GM23248 (cell line): ENCODE results near the gene MAP1B. TPM values are rescaled to one million over a fixed set of nuclear protein-coding genes. Genes with fewer than 3 reads are reported as not detected.

ENCODE experiments used
- DNase-seq: peaks from one replicate; pipeline ENCODE4 v3.0.0-alpha.2; 2015
- H2AFZ ChIP-seq: fragments of 200-600 bp; sonication (generic); 2 replicates; pipeline ENCODE4 v1.6.1; 2016; ENCODE audit warnings: antibody characterized with exemption
- H3F3A ChIP-seq: fragments of 200-600 bp; sonication (generic); 2 replicates; pipeline ENCODE4 v1.6.1; 2016; ENCODE audit warnings: mild to moderate bottlenecking, antibody characterized with exemption, mixed run types; ENCODE audit not compliant: insufficient read depth
- H3K27ac ChIP-seq: fragments of 200-600 bp; sonication (generic); 2 replicates; pipeline ENCODE4 v1.5.1; 2016; ENCODE audit warnings: mild to moderate bottlenecking
- H3K27me3 ChIP-seq: fragments of 200-600 bp; sonication (generic); replicated peaks from 2 replicates; pipeline ENCODE4 v1.6.1; 2016; ENCODE audit warnings: mild to moderate bottlenecking; ENCODE audit not compliant: insufficient read depth
- H3K36me3 ChIP-seq: fragments of 200-600 bp; sonication (generic); 2 replicates; pipeline ENCODE4 v1.6.1; 2016; ENCODE audit warnings: low read depth, mild to moderate bottlenecking
- H3K4me1 ChIP-seq: fragments of 200-600 bp; sonication (generic); 2 replicates; pipeline ENCODE4 v1.6.1; 2016; ENCODE audit warnings: mild to moderate bottlenecking; ENCODE audit not compliant: insufficient read depth
- H3K4me2 ChIP-seq: fragments of 200-600 bp; sonication (generic); one replicate; pipeline ENCODE4 v1.6.1; 2016; ENCODE audit warnings: mild to moderate bottlenecking; ENCODE audit not compliant: unreplicated experiment
- H3K4me3 ChIP-seq: fragments of 200-600 bp; sonication (generic); 2 replicates; pipeline ENCODE4 v1.5.1; 2016; ENCODE audit warnings: mild to moderate bottlenecking
- H3K79me2 ChIP-seq: fragments of 200-600 bp; sonication (generic); 2 replicates; pipeline ENCODE4 v1.6.1; 2016; ENCODE audit warnings: mild to moderate bottlenecking; ENCODE audit not compliant: insufficient read depth
- H3K9ac ChIP-seq: fragments of 200-600 bp; sonication (generic); 2 replicates; pipeline ENCODE4 v1.6.1; 2016; ENCODE audit warnings: mild to moderate bottlenecking
- H3K9me2 ChIP-seq: fragments of 200-600 bp; sonication (generic); 2 replicates; pipeline ENCODE4 v1.6.1; 2016; ENCODE audit warnings: mixed run types, mild to moderate bottlenecking, moderate library complexity; ENCODE audit not compliant: insufficient read depth
- H3K9me3 ChIP-seq: fragments of 200-600 bp; sonication (generic); one replicate; pipeline ENCODE4 v1.6.1; 2017; ENCODE audit warnings: low read depth
- H4K20me1 ChIP-seq: fragments of 200-600 bp; sonication (generic); 2 replicates; pipeline ENCODE4 v1.6.0; 2016; ENCODE audit not compliant: insufficient read depth
- EZH2 ChIP-seq: fragments of 200-600 bp; sonication (generic); IDR thresholded peaks from 2 replicates; pipeline ENCODE4 v1.6.1; 2018; ENCODE audit warnings: antibody characterized with exemption, mild to moderate bottlenecking; ENCODE audit not compliant: insufficient read depth, poor library complexity, severe bottlenecking
- EZH2phosphoT487 ChIP-seq: fragments of 200-600 bp; sonication (generic); IDR thresholded peaks from 2 replicates; pipeline ENCODE4 v1.6.1; 2018; ENCODE audit warnings: antibody characterized with exemption, moderate library complexity, mild to moderate bottlenecking, low read depth; ENCODE audit not compliant: insufficient read depth
- WGBS, 2 experiments: methylation state at CpG; one replicate each; pipeline ENCODE4 v1.1.6; 2015 to 2017; ENCODE audit warnings: low lambda C conversion rate in 2 of 2, low coverage in 1 of 2; ENCODE audit errors: missing lambda C conversion rate in 2 of 2; 5-methylcytosine and 5-hydroxymethylcytosine counted together
- in situ Hi-C: fragments of 300-500 bp; cut with MboI; formaldehyde crosslinking; loops from 2 replicates; pipeline ENCODE4 v1.15.0; 2020
- polyA plus RNA-seq: library from polyadenylated mRNA; unstranded; fragments of >200 nt; fragmentation: Nextera tagmentation; extraction: Ambion mirVana; gene quantifications from 2 replicates; pipeline ENCODE4 v1.2.1, GENCODE V29; 2016
- total RNA-seq: library from RNA; depleted of rRNA; stranded (reverse); fragments of >200 nt; shearing (Covaris generic); gene quantifications from 2 replicates; pipeline ENCODE4 v1.2.3, GENCODE V29; 2014

Gene MAP1B
- total and polyA plus RNA-seq, 2 experiments from 2014 or later = 149 to 267 TPM

- peak overlapping the region; percentile 85 for H3K9ac ChIP-seq
These were observed 2.4 kb downstream of the MAP1B start for GRCh38 chr5:72109625-72110024.

GRCh38 chr5:72110394-72111013 lies 3.2 kb downstream of the MAP1B start:
- Histone ChIP-seq H3K27ac (peak overlapping the region; percentile 42), H3K4me3 (peak overlapping the region; percentile 88), H3K27me3 (no peaks in the 10 kb centered on the region), H3K9me3 (no peaks in the 10 kb centered on the region), H3F3A (peaks cover 23% of the 10 kb centered on the region; the same call in 1 of the 2 replicates), H4K20me1 (0 out of 2 replicates have a peak, but pooled peaks cover 3% of the 10 kb centered on the region), H3K4me2 (peak overlapping the region; percentile 97), H2AFZ (peak overlapping the region; percentile 83; the same call in 1 of the 2 replicates), H3K79me2 (peaks cover 77% of the 10 kb centered on the region), H3K36me3 (peaks cover 17% of the 10 kb centered on the region; the same call in 1 of the 2 replicates), H3K9ac (peak overlapping the region; percentile 85), H3K4me1 (peaks cover 29% of the 10 kb centered on the region), H3K9me2 (no peaks in the 10 kb centered on the region)
- WGBS, 2 experiments = 28 to 31% methylated on average over 9 of the region's 9 CpGs
- no peak for TF ChIP-seq EZH2
- no peak for TF ChIP-seq EZH2phosphoT487
- peak; percentile 58 for DNase-seq
- in situ Hi-C loops = loop anchor here (25.0 kb wide), 1 partner anchor 323 kb away; no protein-coding TSS in a partner anchor

More at GRCh38 chr5:72109625-72110024, 2.4 kb downstream of the MAP1B start:
- peaks cover 29% of the 10 kb centered on the region for H3K4me1 ChIP-seq
- peaks cover 23% of the 10 kb centered on the region; the same call in 1 of the 2 replicates for H3F3A ChIP-seq
- H3K27me3 ChIP-seq = no peaks in the 10 kb centered on the region
- H3K9me2 ChIP-seq = no peaks in the 10 kb centered on the region
- peak overlapping the region; percentile 97 for H3K4me2 ChIP-seq
- peak overlapping the region; percentile 88 for H3K4me3 ChIP-seq
- in situ Hi-C loops = loop anchor here (25.0 kb wide), 1 partner anchor 322 kb away; no protein-coding TSS in a partner anchor
- H2AFZ ChIP-seq = peak overlapping the region; percentile 83
- no peak for TF ChIP-seq EZH2
- TF ChIP-seq EZH2phosphoT487 = no peak
- peaks cover 68% of the 10 kb centered on the region for H3K79me2 ChIP-seq
- WGBS, 2 experiments = 15 to 16% methylated on average over 10 of the region's 10 CpGs
- no peaks in the 10 kb centered on the region for H3K9me3 ChIP-seq
- peak; percentile 78 for DNase-seq
- 0 out of 2 replicates have a peak, but pooled peaks cover 12% of the 10 kb centered on the region for H3K36me3 ChIP-seq
- H4K20me1 ChIP-seq = 0 out of 2 replicates have a peak, but pooled peaks cover 3% of the 10 kb centered on the region
- peak overlapping the region; percentile 42 for H3K27ac ChIP-seq

- H3K4me3 ChIP-seq = no peak overlapping the region
- no peaks in the 10 kb centered on the region for H3K27me3 ChIP-seq
- H3K4me1 ChIP-seq = peaks cover 29% of the 10 kb centered on the region
- peaks cover 96% of the 10 kb centered on the region for H3K79me2 ChIP-seq
- H3K4me2 ChIP-seq = no peak overlapping the region
- TF ChIP-seq EZH2phosphoT487 (no peak), EZH2 (no peak)
- no peak overlapping the region for H2AFZ ChIP-seq
- WGBS, 2 experiments = 41 to 45% methylated on average over 1 of the region's 1 CpG
- H4K20me1 ChIP-seq = 0 out of 2 replicates have a peak, but pooled peaks cover 3% of the 10 kb centered on the region
- DNase-seq = no peak
- in situ Hi-C loops = loop anchor here (25.0 kb wide), 1 partner anchor 325 kb away; no protein-coding TSS in a partner anchor
- peaks cover 36% of the 10 kb centered on the region for H3K36me3 ChIP-seq
- no peaks in the 10 kb centered on the region for H3K9me3 ChIP-seq
- H3F3A ChIP-seq = peaks cover 15% of the 10 kb centered on the region; the same call in 1 of the 2 replicates
- H3K27ac ChIP-seq = no peak overlapping the region
- H3K9ac ChIP-seq = no peak overlapping the region
- H3K9me2 ChIP-seq = no peaks in the 10 kb centered on the region
These were observed 5.1 kb downstream of the MAP1B start for GRCh38 chr5:72112389-72112788.

- no peak overlapping the region for H3K27ac ChIP-seq
- WGBS, 2 experiments = 98 to 100% methylated on average over 2 of the region's 2 CpGs
- H3K4me1 ChIP-seq = peaks cover 24% of the 10 kb centered on the region
- H3K36me3 ChIP-seq = peaks cover 57% of the 10 kb centered on the region
- H3K4me2 ChIP-seq = no peak overlapping the region
- no peaks in the 10 kb centered on the region for H3K9me3 ChIP-seq
- 0 out of 2 replicates have a peak, but pooled peaks cover 3% of the 10 kb centered on the region for H4K20me1 ChIP-seq
- no peak overlapping the region for H3K9ac ChIP-seq
- in situ Hi-C loops = loop anchor here (25.0 kb wide), 1 partner anchor 327 kb away; no protein-coding TSS in a partner anchor
- H3K27me3 ChIP-seq = no peaks in the 10 kb centered on the region
- no peaks in the 10 kb centered on the region for H3K9me2 ChIP-seq
- peaks cover 11% of the 10 kb centered on the region; the same call in 1 of the 2 replicates for H3F3A ChIP-seq
- DNase-seq = no peak
- H3K79me2 ChIP-seq = peaks cover 100% of the 10 kb centered on the region
- H2AFZ ChIP-seq = no peak overlapping the region
- TF ChIP-seq EZH2 (no peak), EZH2phosphoT487 (no peak)
- H3K4me3 ChIP-seq = no peak overlapping the region
These were observed 7.4 kb downstream of the MAP1B start for GRCh38 chr5:72114629-72115028.
